ENCODE data around the gene RPS10. TPM values are rescaled to one million over a fixed set of nuclear protein-coding genes. Genes with fewer than 3 reads are reported as not detected.

RPS10 gene
- total RNA-seq, 1 donor from 2014 or later = 4,229 TPM

DNA sequence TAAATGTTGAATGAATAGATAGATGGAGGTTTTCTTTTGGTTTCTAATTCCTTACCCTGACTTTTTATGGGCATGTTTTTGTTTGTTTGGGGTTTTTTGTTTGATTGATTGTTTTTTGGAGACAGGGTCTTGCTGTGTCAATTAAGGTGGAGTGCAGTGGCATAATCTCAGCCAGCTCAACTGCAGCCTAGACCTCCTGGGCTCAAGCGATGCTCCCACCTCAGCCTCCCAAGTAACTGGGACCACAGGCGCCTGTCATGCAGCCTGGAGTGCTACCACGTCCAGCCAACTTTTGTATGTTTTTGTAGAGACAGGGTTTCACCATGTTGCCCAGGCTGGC, 31.9 kb downstream of the RPS10 start:
- TF ChIP-seq, protein P1, sequence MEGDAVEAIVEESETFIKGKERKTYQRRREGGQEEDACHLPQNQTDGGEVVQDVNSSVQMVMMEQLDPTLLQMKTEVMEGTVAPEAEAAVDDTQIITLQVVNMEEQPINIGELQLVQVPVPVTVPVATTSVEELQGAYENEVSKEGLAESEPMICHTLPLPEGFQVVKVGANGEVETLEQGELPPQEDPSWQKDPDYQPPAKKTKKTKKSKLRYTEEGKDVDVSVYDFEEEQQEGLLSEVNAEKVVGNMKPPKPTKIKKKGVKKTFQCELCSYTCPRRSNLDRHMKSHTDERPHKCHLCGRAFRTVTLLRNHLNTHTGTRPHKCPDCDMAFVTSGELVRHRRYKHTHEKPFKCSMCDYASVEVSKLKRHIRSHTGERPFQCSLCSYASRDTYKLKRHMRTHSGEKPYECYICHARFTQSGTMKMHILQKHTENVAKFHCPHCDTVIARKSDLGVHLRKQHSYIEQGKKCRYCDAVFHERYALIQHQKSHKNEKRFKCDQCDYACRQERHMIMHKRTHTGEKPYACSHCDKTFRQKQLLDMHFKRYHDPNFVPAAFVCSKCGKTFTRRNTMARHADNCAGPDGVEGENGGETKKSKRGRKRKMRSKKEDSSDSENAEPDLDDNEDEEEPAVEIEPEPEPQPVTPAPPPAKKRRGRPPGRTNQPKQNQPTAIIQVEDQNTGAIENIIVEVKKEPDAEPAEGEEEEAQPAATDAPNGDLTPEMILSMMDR (conservative IDR thresholded peaks at IDR 0.05; ENCODE audit: low read depth, low read length) = no peak
- no peak for DNase-seq (ENCODE audit: low read depth)
- no peak overlapping the region for H3K4me3 ChIP-seq (ENCODE audit: low read depth, low read length)

DNA sequence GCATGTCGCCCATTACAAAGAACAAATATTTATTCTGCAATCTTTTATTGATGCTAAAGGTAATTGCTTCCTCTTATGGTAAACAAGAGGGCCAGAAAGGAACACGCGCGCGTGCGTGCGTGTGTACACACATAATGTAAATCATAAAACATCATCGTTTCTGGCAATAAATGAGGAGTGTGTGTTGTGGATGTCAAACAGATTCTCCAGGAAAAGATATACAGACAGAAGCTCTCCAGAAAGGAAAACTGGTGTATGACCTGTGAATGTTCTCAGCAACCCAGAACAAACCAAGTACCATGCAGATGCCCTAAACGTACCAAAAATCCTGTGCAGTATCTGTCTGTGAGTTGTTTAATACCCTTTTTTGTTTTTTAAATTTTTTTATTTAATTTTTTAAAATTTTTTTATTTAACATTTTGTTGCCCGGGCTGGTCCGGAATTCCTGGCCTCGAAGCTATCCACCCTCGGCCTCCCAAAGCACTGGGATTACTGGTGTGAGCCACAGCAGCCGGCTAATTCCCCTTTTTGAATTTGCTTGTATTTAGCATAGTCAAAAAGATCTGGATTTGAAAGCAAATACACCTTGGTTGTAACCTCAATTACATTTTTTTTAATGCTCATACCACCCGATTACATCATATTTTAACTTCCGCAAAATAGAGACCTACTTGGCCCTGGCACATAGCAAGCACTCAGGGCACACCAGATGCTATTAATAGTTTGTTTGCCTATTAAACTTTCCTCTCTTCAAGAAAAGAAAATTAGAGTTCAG, 32.5 kb downstream of the RPS10 start:
- TF ChIP-seq, protein P1 (conservative IDR thresholded peaks at IDR 0.05; ENCODE audit: low read depth, low read length) = no peak
- H3K4me3 ChIP-seq (ENCODE audit: low read depth, low read length) = peak overlapping the region; percentile 88
- no peak for DNase-seq (ENCODE audit: low read depth)

DNA sequence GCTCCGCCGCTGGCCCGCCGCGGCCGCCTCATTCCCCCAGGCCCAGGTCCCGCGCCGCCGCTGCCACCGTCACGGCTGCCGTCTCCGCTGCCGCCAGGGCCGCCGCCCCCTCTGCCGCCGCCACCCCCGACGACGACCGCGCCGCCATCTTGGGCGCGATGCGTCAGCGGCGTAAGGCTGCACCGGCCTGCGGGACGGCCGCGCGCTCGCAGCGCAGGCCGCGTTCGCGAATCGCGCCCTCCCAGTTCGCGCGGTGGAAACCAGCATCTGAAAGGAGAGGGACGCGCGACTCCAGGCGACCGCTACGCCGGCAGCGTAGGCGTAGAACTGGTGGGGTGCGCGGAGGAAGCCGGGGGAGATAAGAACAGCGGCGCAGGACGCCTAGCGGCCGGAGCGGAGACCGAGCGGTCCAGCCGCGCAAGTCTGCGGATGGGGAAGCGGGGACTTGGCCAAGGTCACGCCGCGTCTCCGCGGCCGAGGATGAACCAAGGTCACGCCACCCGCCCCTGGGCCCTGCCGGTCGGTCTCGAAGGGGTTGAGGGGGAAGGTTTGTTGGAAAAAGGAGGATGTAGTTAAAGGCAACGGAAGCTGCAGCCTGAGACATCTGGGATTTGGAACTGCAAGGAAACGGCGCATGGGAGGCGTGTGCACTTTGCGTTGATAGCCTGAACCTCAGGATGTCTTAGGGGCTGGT, 33.2 kb downstream of the RPS10 start, which contains the start of gene NUDT3:
NUDT3 (minus strand) TSS at position 173 of the 694 bp plus-strand sequence. CDS start 307 bp downstream, outside the sequence.
- peak within 1 kb of the TSS; percentile 88 for H3K4me3 ChIP-seq (ENCODE audit: low read depth, low read length)
- DNase-seq (ENCODE audit: low read depth) = peak; percentile 33
- TF ChIP-seq, protein P1 (conservative IDR thresholded peaks at IDR 0.05; ENCODE audit: low read depth, low read length) = peak; percentile 75

DNA sequence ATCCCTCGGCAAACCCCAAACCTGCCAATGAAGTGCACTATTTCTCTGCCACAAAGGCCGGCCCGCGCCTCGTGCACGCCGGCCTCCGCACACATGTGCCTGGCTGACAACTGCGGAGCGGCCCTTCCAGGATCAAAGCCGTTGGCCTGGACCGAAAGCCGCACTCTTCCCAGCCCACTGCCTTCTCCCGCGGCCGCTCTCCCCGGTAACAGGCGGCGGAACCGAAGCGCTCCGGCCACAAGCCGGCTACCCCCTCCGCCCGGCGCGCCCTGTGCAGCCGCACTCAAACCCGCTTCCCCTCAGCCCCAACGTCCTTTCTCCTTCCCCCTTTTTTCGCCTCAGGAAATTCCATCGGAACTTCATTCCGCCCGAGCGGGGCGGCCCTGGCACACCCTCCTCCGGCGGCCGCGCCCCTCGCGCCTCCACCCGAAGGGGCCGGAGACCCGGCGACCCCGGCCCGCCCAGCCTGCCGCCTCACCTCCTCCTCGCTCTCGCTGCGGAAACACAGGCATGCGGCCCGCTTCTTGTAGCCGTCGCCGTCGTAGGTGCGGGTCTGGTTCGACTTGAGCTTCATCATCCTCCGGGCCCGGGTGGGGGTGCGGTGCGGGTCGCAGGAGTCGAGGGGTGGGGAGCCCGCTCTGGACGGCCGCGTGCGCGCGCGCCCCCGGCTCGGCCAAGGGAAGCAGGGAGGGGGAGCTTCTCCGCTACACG, 33.9 kb downstream of the RPS10 start:
- H3K4me3 ChIP-seq (ENCODE audit: low read depth, low read length) = peak overlapping the region; percentile 88
- DNase-seq (ENCODE audit: low read depth) = no peak
- TF ChIP-seq, protein P1 (conservative IDR thresholded peaks at IDR 0.05; ENCODE audit: low read depth, low read length) = no peak

DNA sequence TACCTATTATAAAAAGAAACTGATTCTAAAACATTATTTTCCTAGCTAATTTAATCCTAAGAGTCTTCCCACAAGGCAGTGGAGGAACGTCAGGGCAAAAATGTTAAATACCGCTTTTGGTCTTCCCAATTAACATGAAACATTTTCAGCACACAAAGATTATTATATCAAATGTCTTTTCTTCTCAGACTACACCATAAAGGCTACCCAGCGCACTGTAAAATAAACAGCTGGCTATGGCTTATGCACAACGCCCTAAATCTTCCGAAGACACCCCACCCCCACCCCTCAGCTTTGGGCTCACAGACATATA, 34.4 kb downstream of the RPS10 start:
- H3K4me3 ChIP-seq (ENCODE audit: low read depth, low read length) = peak overlapping the region; percentile 88
- TF ChIP-seq, protein P1 (conservative IDR thresholded peaks at IDR 0.05; ENCODE audit: low read depth, low read length) = no peak
- no peak for DNase-seq (ENCODE audit: low read depth)

DNA sequence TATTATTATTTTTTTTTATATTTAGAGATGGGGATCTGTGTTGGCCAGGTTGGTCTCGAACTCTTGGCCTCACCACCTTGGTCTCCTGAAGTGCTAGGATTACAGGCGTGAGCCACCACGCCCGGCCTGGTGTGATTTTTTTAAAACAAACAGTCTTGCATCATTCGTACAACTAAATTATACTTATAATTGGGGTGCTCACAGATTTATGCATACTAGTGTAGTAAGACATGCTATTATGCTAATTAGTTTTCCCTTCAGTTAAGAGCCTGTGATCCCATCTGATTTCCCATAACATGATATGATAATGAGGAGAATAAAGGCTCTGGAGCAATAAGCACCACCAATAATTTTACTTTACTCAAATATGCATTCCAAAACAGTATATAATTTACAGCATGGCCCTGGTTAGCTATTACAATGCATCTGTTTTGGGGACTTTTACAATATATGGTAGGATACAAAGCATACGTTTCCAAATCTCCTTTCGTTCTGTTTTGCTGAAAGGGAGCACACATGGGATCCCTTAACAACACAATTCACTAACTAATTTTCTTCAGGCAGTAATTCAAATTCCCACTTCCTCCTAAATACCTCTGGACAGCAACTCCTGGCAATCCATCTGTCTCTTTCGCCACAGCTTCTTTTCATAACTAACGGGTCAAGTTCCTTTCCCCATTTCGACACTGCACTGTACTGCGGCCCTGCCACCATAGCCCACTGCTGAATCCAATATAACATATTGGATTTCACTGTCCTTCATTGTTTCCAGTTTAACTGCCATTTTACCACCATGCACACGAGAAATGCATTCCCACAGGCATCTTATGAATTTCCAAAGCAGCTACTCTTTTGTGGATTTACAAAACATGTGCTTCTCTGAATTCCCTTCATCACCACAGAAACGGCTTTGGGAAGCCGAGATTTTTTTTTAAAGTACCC, 35.1 kb downstream of the RPS10 start:
- DNase-seq (ENCODE audit: low read depth) = no peak
- peak overlapping the region; percentile 88 for H3K4me3 ChIP-seq (ENCODE audit: low read depth, low read length)
- TF ChIP-seq, protein P1 (conservative IDR thresholded peaks at IDR 0.05; ENCODE audit: low read depth, low read length) = no peak
